T-cell (primary cell): ENCODE results near the gene MICAL3. TPM values are rescaled to one million over a fixed set of nuclear protein-coding genes. Genes with fewer than 3 reads are reported as not detected.
"Not testable (repeated sequence)": the region's sequence is repeated elsewhere in the genome, so short reads cannot be mapped to it uniquely, and the experiment has no call there.

ENCODE experiments used
- ATAC-seq, 4 experiments: fragments of 200-7000 bp in 3 of 4; fragments of 150-1000 bp in 1 of 4; cut with Tn5 transposase; replicated peaks in 1 of 4; 1 replicate in 3 of 4; 2 replicates in 1 of 4; pipeline ENCODE4 v1.10.0; 2021; ENCODE audit warnings: moderate library complexity in 3 of 4, mild to moderate bottlenecking in 2 of 4, moderate number of reproducible peaks in 1 of 4
- CTCF ChIA-PET, 2 donors: fragments of 300-600 bp; sonication (Branson Sonifier 250); formaldehyde crosslinking; loops; one replicate each; lab custom pipeline; 2022; ENCODE audit warnings: antibody characterized with exemption in 2 of 2; lab: Charles Lee
- POLR2A ChIA-PET, 2 donors: fragments of 300-600 bp; sonication (Branson Sonifier 250); formaldehyde crosslinking; loops; one replicate each; lab custom pipeline; 2022; ENCODE audit warnings: antibody characterized with exemption in 2 of 2; lab: Charles Lee
- DNase-seq, 35 experiments: peaks; one replicate each; pipeline versions ENCODE4 v3.0.0 to v3.0.0-alpha.2; 2013 to 2023
- H3K27ac ChIP-seq: one replicate; pipeline ENCODE4 v1.5.1; 2013; ENCODE audit warnings: low read length
- H3K27me3 ChIP-seq, 2 experiments: replicated peaks in 1 of 2; 1 replicate in 1 of 2; 2 replicates in 1 of 2; pipeline versions ENCODE4 v1.6.1 to v1.7.0; 2013; ENCODE audit warnings: low read length in 1 of 2, mixed read lengths in 1 of 2; ENCODE audit not compliant: control insufficient read depth in 2 of 2, insufficient read depth in 2 of 2; ENCODE audit errors: extremely low read depth in 1 of 2
- H3K36me3 ChIP-seq, 2 donors: 1 replicate in 1 of 2; 2 replicates in 1 of 2; pipeline versions ENCODE4 v1.6.1 to v1.7.0; 2013; ENCODE audit warnings: low read length in 1 of 2; ENCODE audit not compliant: control insufficient read depth in 2 of 2, insufficient read depth in 1 of 2; ENCODE audit errors: extremely low read depth in 1 of 2
- H3K4me1 ChIP-seq, 2 experiments: 1 replicate in 1 of 2; 2 replicates in 1 of 2; pipeline versions ENCODE4 v1.6.1 to v1.7.0; 2013; ENCODE audit warnings: low read length in 2 of 2, mixed read lengths in 1 of 2; ENCODE audit not compliant: insufficient read depth in 2 of 2, control insufficient read depth in 1 of 2; ENCODE audit errors: extremely low read depth in 1 of 2
- H3K4me3 ChIP-seq, 2 donors: 1 replicate in 1 of 2; 2 replicates in 1 of 2; pipeline versions ENCODE4 v1.5.1 to v1.7.0; 2013; ENCODE audit warnings: mild to moderate bottlenecking in 2 of 2, low read length in 1 of 2, moderate library complexity in 1 of 2; ENCODE audit not compliant: control insufficient read depth in 1 of 2; ENCODE audit errors: extremely low read depth in 1 of 2
- H3K9me3 ChIP-seq: 2 replicates; pipeline ENCODE4 v1.7.0; 2013
- H3K27ac Mint-ChIP-seq, 2 donors: one replicate each; pipeline ENCODE4 v1.8.0; 2020 to 2021; ENCODE audit warnings: mild to moderate bottlenecking in 2 of 2, mixed read lengths in 2 of 2
- H3K27me3 Mint-ChIP-seq, 2 donors: one replicate each; pipeline ENCODE4 v1.8.0; 2021 to 2022; ENCODE audit warnings: mixed read lengths in 2 of 2
- H3K36me3 Mint-ChIP-seq: one replicate; pipeline ENCODE4 v1.8.0; 2021; ENCODE audit warnings: mixed read lengths
- H3K4me1 Mint-ChIP-seq, 3 donors: one replicate each; pipeline ENCODE4 v1.8.0; 2020 to 2022; ENCODE audit warnings: mixed read lengths in 3 of 3, mild to moderate bottlenecking in 1 of 3
- H3K4me3 Mint-ChIP-seq, 3 donors: one replicate each; pipeline ENCODE4 v1.8.0; 2020 to 2022; ENCODE audit warnings: mild to moderate bottlenecking in 3 of 3, mixed read lengths in 3 of 3, moderate library complexity in 3 of 3
- H3K9me3 Mint-ChIP-seq, 3 donors: one replicate each; pipeline ENCODE4 v1.8.0; 2020 to 2022; ENCODE audit warnings: mixed read lengths in 3 of 3
- WGBS: methylation state at CpG from one replicate; pipeline ENCODE4 v1.1.5; 2013; ENCODE audit warnings: missing lambda C conversion rate; ENCODE audit not compliant: insufficient coverage; 5-methylcytosine and 5-hydroxymethylcytosine counted together
- total RNA-seq, 35 experiments: library from RNA in 6 of 35; stranded (reverse) in 6 of 35; fragments of 120-200 nt in 1 of 35; gene quantifications; one replicate each; pipeline versions ENCODE4 v1.2.1 to v1.2.4 and lab custom pipeline; 2013 to 2026

Gene MICAL3
- total RNA-seq, 5 donors from 2014 or later (not counting 1 experiment from before 2014, with no cell fraction given): 19.1 to 37.5 (median 22.3) TPM

DNA sequence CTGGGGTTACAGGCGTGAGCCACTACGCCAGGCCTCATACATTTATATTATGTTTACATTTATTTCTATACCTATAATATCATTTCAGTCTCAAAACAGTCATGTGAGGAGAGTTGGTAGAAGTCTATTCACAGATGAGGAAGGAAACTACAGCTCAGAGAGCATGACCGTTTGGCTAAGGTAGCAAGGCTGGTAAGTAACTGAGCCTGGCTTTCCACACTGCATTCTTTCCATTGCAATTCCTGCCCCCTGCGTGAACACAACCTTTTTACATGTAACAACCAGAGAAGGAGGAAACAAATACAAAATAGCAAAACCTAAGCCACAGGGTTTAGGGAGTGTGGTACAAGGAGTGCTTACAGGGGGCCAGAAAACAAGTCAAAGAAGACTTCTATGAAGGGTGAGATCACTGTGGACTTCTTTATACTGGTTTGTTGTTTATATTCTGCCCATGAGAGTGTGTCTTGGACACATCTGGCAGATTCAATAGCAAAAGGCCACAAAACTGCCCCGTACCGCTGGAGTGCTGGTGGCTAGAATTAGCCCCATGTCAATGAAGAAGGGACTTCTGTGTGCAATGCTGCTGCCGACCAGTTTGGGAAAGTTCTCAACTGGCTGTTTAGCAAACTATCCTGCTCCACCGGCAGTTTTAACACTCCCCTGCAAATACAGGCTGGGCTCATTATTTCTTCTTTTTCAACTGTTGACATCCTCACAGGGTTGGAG lies 19.0 kb downstream of the MICAL3 start:
- Histone ChIP-seq H3K36me3 (no peaks in the 10 kb centered on the region), H3K4me3 (no peak overlapping the region), H3K27ac (no peak overlapping the region), H3K27me3 (peaks cover 0 to 25% of the 10 kb centered on the region in 2 experiments), H3K9me3 (no peaks in the 10 kb centered on the region), H3K4me1 (peaks cover 2 to 18% of the 10 kb centered on the region in 2 experiments)
- WGBS: 85% methylated on average over 4 of the region's 8 CpGs
- H3K36me3 Mint-ChIP-seq: no peaks in the 10 kb centered on the region
- ChIA-PET CTCF (no interaction called here), POLR2A (no interaction called here)
- no peak overlapping the region for H3K4me3 Mint-ChIP-seq
- no peak overlapping the region for H3K27ac Mint-ChIP-seq
- peaks cover 3% of the 10 kb centered on the region in 2 donors for H3K27me3 Mint-ChIP-seq
- no peak for DNase-seq
- ATAC-seq: no peak
- H3K9me3 Mint-ChIP-seq: no peaks in the 10 kb centered on the region
- peaks cover 11 to 23% (median 12%) of the 10 kb centered on the region in 3 donors for H3K4me1 Mint-ChIP-seq

DNA sequence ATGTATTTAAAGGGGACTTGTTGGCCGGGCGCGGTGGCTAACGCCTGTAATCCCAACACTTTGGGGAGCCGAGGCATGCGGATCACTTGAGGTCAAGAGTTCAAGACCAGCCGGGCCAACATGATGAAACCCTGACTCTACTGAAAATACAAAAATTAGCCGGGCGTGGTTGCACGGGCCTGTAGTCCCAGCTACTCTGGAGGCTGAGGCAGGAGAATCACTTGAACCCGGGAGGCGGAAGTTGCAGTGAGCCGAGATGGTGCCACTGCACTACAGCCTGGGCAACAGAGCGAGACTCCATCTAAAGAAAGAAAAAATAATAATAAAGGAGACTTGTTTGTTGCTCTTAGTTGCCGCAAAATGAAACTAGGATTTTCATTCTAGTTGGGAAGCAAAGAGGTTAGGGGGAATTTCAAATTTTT lies 22.5 kb downstream of the MICAL3 start:
- H3K27me3 Mint-ChIP-seq, DNase-seq, H3K9me3 ChIP-seq, H3K9me3 Mint-ChIP-seq, H3K36me3 Mint-ChIP-seq, H3K36me3 ChIP-seq, ATAC-seq, POLR2A ChIA-PET: not testable (repeated sequence)
- Mint-ChIP-seq H3K4me1 (peaks cover 36 to 54% (median 37%) of the 10 kb centered on the region in 3 donors), H3K27ac (peak overlapping the region; percentile 94 to 97), H3K4me3 (peak overlapping the region; percentile 86 to 98 (median 86))
- CTCF ChIA-PET: interaction anchor here in 1 of 2 donors (0.9 kb wide), 1 partner anchor 22 kb away, joined by 4 read pairs; no protein-coding TSS in a partner anchor
- peak overlapping the region; percentile 68 to 84 for H3K4me3 ChIP-seq
- peaks cover 2 to 38% of the 10 kb centered on the region in 2 experiments for H3K4me1 ChIP-seq
- H3K27ac ChIP-seq: peak overlapping the region; percentile 83
- 34% methylated on average over 10 of the region's 15 CpGs for WGBS
- peaks cover 0 to 17% of the 10 kb centered on the region in 2 experiments for H3K27me3 ChIP-seq

DNA sequence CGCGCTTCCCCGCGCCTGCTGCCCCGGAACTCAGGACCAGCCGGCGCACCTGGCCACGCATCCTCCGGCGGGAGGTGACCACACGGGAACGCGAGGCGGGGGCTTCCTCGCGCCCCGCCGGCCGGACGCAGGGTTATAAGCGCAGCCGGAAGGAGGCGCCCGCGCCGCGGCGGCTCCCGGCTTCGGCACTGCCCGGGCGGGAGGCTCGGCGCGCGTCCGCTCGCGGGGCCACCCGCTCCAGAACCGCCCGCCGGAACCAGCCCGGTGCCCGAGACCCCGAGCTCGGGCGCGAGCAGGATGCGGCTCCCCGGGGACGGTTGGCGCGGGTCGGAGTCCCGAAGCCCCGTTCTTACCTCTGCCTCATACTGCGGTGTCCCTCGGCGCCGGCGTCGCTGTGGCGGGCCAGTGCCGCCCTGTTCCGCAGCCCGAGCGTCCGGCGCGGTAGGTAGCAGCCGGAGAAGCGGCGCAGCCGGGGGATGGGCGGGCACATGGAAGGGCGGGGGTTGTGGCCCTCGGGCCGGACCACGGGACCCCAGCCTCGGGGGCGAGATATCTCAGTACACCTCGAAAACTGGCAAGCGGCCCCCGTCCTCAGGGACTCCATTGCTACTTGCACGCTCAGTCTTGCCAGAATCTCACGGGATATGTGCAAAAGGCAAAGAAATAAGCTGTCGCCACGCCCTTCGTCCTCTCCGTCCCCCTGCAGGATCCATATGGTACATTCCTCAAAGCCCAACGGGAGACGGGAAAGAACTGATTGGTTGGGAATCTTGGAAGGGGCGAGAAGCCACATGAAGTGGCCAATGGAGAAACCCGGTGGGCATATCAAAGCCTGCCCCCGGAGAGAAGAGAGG lies 23.1 kb downstream of the MICAL3 start:
- Histone ChIP-seq H3K4me1 (peaks cover 2 to 42% of the 10 kb centered on the region in 2 experiments), H3K4me3 (peak overlapping the region; percentile 68 to 84), H3K36me3 (no peaks in the 10 kb centered on the region), H3K27me3 (peaks cover 0 to 15% of the 10 kb centered on the region in 2 experiments), H3K9me3 (no peaks in the 10 kb centered on the region), H3K27ac (peak overlapping the region; percentile 83)
- ChIA-PET POLR2A (no interaction called here), CTCF (interaction anchor here in 1 of 2 donors (0.9 to 1.4 kb wide), 3 partner anchors 22 to 173 kb away, joined by 3 to 4 read pairs (median 4); no protein-coding TSS in a partner anchor)
- H3K27ac Mint-ChIP-seq: peak overlapping the region; percentile 94 to 97
- DNase-seq (peak in 33 of 35 experiments; percentile 4 to 73 (median 26)), ATAC-seq (peak; percentile 47 to 67 (median 66))
- H3K9me3 Mint-ChIP-seq: no peaks in the 10 kb centered on the region
- H3K4me1 Mint-ChIP-seq: peaks cover 39 to 61% (median 43%) of the 10 kb centered on the region in 3 donors
- peak overlapping the region; percentile 86 to 98 (median 86) for H3K4me3 Mint-ChIP-seq
- peaks cover 3% of the 10 kb centered on the region in 2 donors for H3K27me3 Mint-ChIP-seq
- WGBS: under 1% methylated on average over 92 of the region's 96 CpGs
- no peaks in the 10 kb centered on the region for H3K36me3 Mint-ChIP-seq

DNA sequence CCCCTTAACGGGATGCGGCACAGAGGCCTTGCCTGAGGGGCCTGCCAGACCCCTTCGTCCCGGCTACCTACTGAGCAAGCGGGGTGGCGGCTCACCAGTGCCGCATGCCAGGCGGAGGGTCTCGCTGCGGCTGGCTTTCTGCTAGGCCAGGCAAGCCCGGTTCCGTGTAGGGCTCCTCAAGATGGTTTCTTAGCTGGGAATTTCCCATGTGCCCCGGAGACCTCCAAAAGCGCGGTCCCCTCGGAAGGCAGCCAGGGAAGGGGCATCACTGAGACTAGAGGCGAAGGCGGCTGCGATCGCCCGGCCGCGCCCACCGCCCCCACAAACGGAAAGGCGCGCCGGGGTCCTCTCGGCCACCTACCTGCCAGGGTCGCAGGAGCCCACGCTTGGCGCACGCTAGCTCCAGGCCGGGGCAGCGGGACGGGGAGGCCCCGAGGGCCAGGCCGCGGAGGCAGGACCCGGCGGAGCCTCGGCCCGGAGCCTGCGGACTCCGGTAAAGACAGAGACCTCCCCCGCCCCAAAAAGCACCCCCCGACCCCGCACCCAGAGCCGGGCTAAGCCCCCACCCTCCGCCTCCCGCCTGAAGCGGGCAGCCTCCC lies 23.8 kb downstream of the MICAL3 start:
- H3K27me3 ChIP-seq: peaks cover 0 to 13% of the 10 kb centered on the region in 2 experiments
- H3K27ac Mint-ChIP-seq: peak overlapping the region; percentile 77 to 84
- 6% methylated on average over 48 of the region's 52 CpGs for WGBS
- H3K36me3 ChIP-seq: no peaks in the 10 kb centered on the region
- H3K4me1 ChIP-seq: peaks cover 2 to 49% of the 10 kb centered on the region in 2 experiments
- peak overlapping the region; percentile 70 to 81 (median 74) for H3K4me3 Mint-ChIP-seq
- ChIA-PET POLR2A (no interaction called here), CTCF (interaction anchor here in 1 of 2 donors (1.1 to 1.4 kb wide), 2 partner anchors 75 to 172 kb away, joined by 3 to 4 read pairs; no protein-coding TSS in a partner anchor)
- DNase-seq: peak in 20 of 35 experiments; percentile 4 to 77 (median 18)
- H3K9me3 ChIP-seq: no peaks in the 10 kb centered on the region
- peaks cover 39 to 63% (median 45%) of the 10 kb centered on the region in 3 donors for H3K4me1 Mint-ChIP-seq
- no peaks in the 10 kb centered on the region for H3K9me3 Mint-ChIP-seq
- ATAC-seq: peak in 3 of 4 experiments; percentile 6 to 19 (median 11)
- H3K27ac ChIP-seq: peak overlapping the region; percentile 63
- H3K27me3 Mint-ChIP-seq: peaks cover 0 to 3% of the 10 kb centered on the region in 2 donors
- no peaks in the 10 kb centered on the region for H3K36me3 Mint-ChIP-seq
- peak overlapping the region in 1 of 2 donors; percentile 84 for H3K4me3 ChIP-seq

DNA sequence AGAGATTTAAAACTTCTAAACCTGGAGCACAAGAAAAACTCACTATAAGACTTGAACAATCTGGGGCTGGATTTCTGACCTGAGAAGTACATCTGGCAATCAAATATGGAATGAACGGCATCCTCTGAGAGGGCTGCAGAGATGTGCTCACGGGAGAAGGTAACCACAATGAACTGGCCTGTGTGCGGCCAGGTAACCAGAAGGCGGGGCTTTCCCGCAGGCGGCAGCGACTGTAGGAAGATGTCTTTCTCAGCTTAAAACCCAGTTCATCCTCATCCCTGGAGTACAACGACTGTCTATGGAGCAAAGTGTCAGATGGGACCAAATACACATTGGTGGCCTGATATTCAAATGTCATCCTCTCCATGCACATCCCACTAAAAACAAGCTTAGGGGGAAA lies 24.5 kb downstream of the MICAL3 start:
- no peaks in the 10 kb centered on the region for H3K36me3 Mint-ChIP-seq
- whole genome bisulfite sequencing: 76% methylated on average over 8 of the region's 8 CpGs
- ChIA-PET POLR2A (no interaction called here), CTCF (interaction anchor here in 1 of 2 donors (1.1 to 1.4 kb wide), 2 partner anchors 76 to 172 kb away, joined by 3 to 4 read pairs; no protein-coding TSS in a partner anchor)
- no peak for ATAC-seq
- no peaks in the 10 kb centered on the region for H3K9me3 Mint-ChIP-seq
- H3K4me3 Mint-ChIP-seq: peak overlapping the region; percentile 70 to 81 (median 74)
- Histone ChIP-seq H3K27me3 (peaks cover 0 to 13% of the 10 kb centered on the region in 2 experiments), H3K27ac (peak overlapping the region; percentile 63), H3K4me3 (peak overlapping the region in 1 of 2 donors; percentile 84), H3K4me1 (peaks cover 2 to 51% of the 10 kb centered on the region in 2 experiments), H3K36me3 (no peaks in the 10 kb centered on the region), H3K9me3 (no peaks in the 10 kb centered on the region)
- peak overlapping the region; percentile 77 to 84 for H3K27ac Mint-ChIP-seq
- H3K27me3 Mint-ChIP-seq: peaks cover 0 to 3% of the 10 kb centered on the region in 2 donors
- H3K4me1 Mint-ChIP-seq: peaks cover 39 to 65% (median 48%) of the 10 kb centered on the region in 3 donors
- DNase-seq: peak in 1 of 35 experiments; percentile 34
